Activated naive CD4-positive, alpha-beta T cell treated with Interleukin-2 at 50 U/mL for 16 hours (primary cell): ENCODE results near the gene TRIM4.
"Not testable (repeated sequence)": the region's sequence is repeated elsewhere in the genome, so short reads cannot be mapped to it uniquely, and the experiment has no call there.

ENCODE experiments used
- DNase-seq: peaks from one replicate; pipeline ENCODE4 v3.0.0-alpha.2; 2020

Gene TRIM4

GRCh38 chr7:99918959-99919813 lies at the start of gene TRIM4:
Gene TRIM4 (minus strand): TSS chr7:99919530. CDS start chr7:99919401, 129 bp downstream.
- peak; percentile 92 for DNase-seq

- DNase-seq: no peak
Measured at GRCh38 chr7:99958564-99959227, 39.4 kb upstream of the TRIM4 start.

GRCh38 chr7:99955247-99955646 lies 35.9 kb upstream of the TRIM4 start:
- DNase-seq: no peak

- DNase-seq: not testable (repeated sequence)
Measured at GRCh38 chr7:99954643-99955042, 35.3 kb upstream of the TRIM4 start.

GRCh38 chr7:99953649-99954048 lies 34.3 kb upstream of the TRIM4 start:
- no peak for DNase-seq

GRCh38 chr7:99952649-99953048 lies 33.3 kb upstream of the TRIM4 start:
- DNase-seq: not testable (repeated sequence)

- not testable (repeated sequence) for DNase-seq
Measured at GRCh38 chr7:99950819-99951218, 31.5 kb upstream of the TRIM4 start.

- DNase-seq: no peak
Measured at GRCh38 chr7:99949645-99950228, 30.4 kb upstream of the TRIM4 start.

GRCh38 chr7:99947608-99948007 lies 28.3 kb upstream of the TRIM4 start:
- no peak for DNase-seq

GRCh38 chr7:99944497-99945070 lies 25.3 kb upstream of the TRIM4 start:
- no peak for DNase-seq

- DNase-seq: no peak
Measured at GRCh38 chr7:99943641-99944496, 24.5 kb upstream of the TRIM4 start.

- no peak for DNase-seq
Measured at GRCh38 chr7:99938296-99938695, 19.0 kb upstream of the TRIM4 start.

GRCh38 chr7:99935009-99935408 lies 15.7 kb upstream of the TRIM4 start:
- DNase-seq: not testable (repeated sequence)

- no peak for DNase-seq
Measured at GRCh38 chr7:99930376-99930775, 11.0 kb upstream of the TRIM4 start.

- no peak for DNase-seq
Measured at GRCh38 chr7:99929730-99930053, 10.4 kb upstream of the TRIM4 start.

- peak; percentile 41 for DNase-seq
Measured at GRCh38 chr7:99928994-99929729, 9.8 kb upstream of the TRIM4 start, which contains the start of gene GJC3. Gene GJC3 (minus strand): TSS chr7:99929620. CDS start chr7:99929620, 0 bp downstream.

- DNase-seq: no peak
Measured at GRCh38 chr7:99928188-99928587, 8.9 kb upstream of the TRIM4 start.

GRCh38 chr7:99927536-99927935 lies 8.2 kb upstream of the TRIM4 start:
- DNase-seq: no peak

GRCh38 chr7:99926321-99926720 lies 7.0 kb upstream of the TRIM4 start:
- DNase-seq: no peak

GRCh38 chr7:99923200-99923599 lies 3.9 kb upstream of the TRIM4 start:
- DNase-seq: no peak

GRCh38 chr7:99920149-99920548 lies 819 bp upstream of the TRIM4 start:
- DNase-seq: no peak

GRCh38 chr7:99919814-99920112 lies 433 bp upstream of the TRIM4 start:
- no peak for DNase-seq
